Endodermal cell (in vitro differentiated cells): ENCODE measurements around the gene SGMS1. TPM values are rescaled to one million over a fixed set of nuclear protein-coding genes. Genes with fewer than 3 reads are reported as not detected.

Experiments used
- DNase-seq: peaks from one replicate; pipeline ENCODE4 v3.0.0-alpha.2; 2017
- H3K27ac ChIP-seq: 2 replicates; pipeline ENCODE4 v1.5.1; 2013; ENCODE audit warnings: mild to moderate bottlenecking, low read depth, low read length, moderate library complexity
- H3K27me3 ChIP-seq: 2 replicates; pipeline ENCODE4 v1.6.1; 2013; ENCODE audit warnings: mild to moderate bottlenecking, low read length, moderate library complexity; ENCODE audit not compliant: insufficient read depth, control insufficient read depth, poor library complexity, severe bottlenecking
- H3K36me3 ChIP-seq: 2 replicates; pipeline ENCODE4 v1.7.0; 2013; ENCODE audit warnings: mild to moderate bottlenecking, low read length, moderate library complexity; ENCODE audit not compliant: control insufficient read depth, insufficient read depth
- H3K4me1 ChIP-seq: one replicate; pipeline ENCODE4 v1.7.0; 2013; ENCODE audit warnings: low read length; ENCODE audit not compliant: control insufficient read depth, insufficient read depth
- H3K4me3 ChIP-seq: 2 replicates; pipeline ENCODE4 v1.5.1; 2013; ENCODE audit warnings: mild to moderate bottlenecking, low read length, moderate library complexity
- H3K9ac ChIP-seq: 2 replicates; pipeline ENCODE4 v1.6.1; 2013; ENCODE audit warnings: mild to moderate bottlenecking, low read length, moderate library complexity; ENCODE audit not compliant: poor library complexity, severe bottlenecking; ENCODE audit errors: extremely low read depth
- H3K9me3 ChIP-seq: 2 replicates; pipeline ENCODE4 v1.6.1; 2013; ENCODE audit warnings: mild to moderate bottlenecking, low read length, moderate library complexity; ENCODE audit not compliant: control insufficient read depth
- H3K27ac Mint-ChIP-seq: 2 replicates; pipeline ENCODE4 v1.8.0; 2020; ENCODE audit warnings: mixed read lengths
- H3K27me3 Mint-ChIP-seq: 2 replicates; pipeline ENCODE4 v1.8.0; 2021; ENCODE audit warnings: mild to moderate bottlenecking, mixed read lengths; ENCODE audit not compliant: insufficient read depth
- H3K36me3 Mint-ChIP-seq: 2 replicates; pipeline ENCODE4 v1.8.0; 2020; ENCODE audit warnings: low read depth, mixed read lengths
- H3K4me1 Mint-ChIP-seq: 2 replicates; pipeline ENCODE4 v1.8.0; 2020; ENCODE audit warnings: mixed read lengths
- H3K4me3 Mint-ChIP-seq: 2 replicates; pipeline ENCODE4 v1.8.0; 2020; ENCODE audit warnings: mild to moderate bottlenecking, moderate library complexity, mixed read lengths
- H3K9me3 Mint-ChIP-seq: 2 replicates; pipeline ENCODE4 v1.8.0; 2020; ENCODE audit warnings: mild to moderate bottlenecking, mixed read lengths
- CTCF ChIP-seq: fragments of 200-600 bp; sonication (generic); conservative IDR thresholded peaks from 2 replicates; pipeline ENCODE4 v1.5.0; 2021; ENCODE audit warnings: antibody characterized with exemption, mild to moderate bottlenecking
- WGBS, 2 experiments: methylation state at CpG; one replicate each; pipeline versions ENCODE4 v1.1.5 to v1.1.7; 2013; ENCODE audit warnings: missing lambda C conversion rate in 2 of 2, mixed read lengths in 1 of 2; ENCODE audit not compliant: insufficient coverage in 1 of 2, insufficient read length in 1 of 2; 5-methylcytosine and 5-hydroxymethylcytosine counted together
- total RNA-seq, 2 donors: library from RNA; stranded (reverse); fragmentation: NEBNext Ultra II Directional in 1 of 2; extraction: Animal tissue kit (Norgen Biotek cat#: 25700) in 1 of 2; gene quantifications; 2 replicates in 1 of 2; 3 replicates in 1 of 2; pipeline ENCODE4 v1.2.1, GENCODE V29; 2021

Gene SGMS1
- total RNA-seq, 2 donors from 2014 or later, result 12.0 to 14.3 TPM

- no peak overlapping the region for H3K4me3 ChIP-seq
- Mint-ChIP-seq H3K27ac (no peak overlapping the region), H3K9me3 (no peaks in the 10 kb centered on the region), H3K4me3 (no peak overlapping the region), H3K36me3 (no peaks in the 10 kb centered on the region), H3K4me1 (peaks cover 4% of the 10 kb centered on the region), H3K27me3 (no peaks in the 10 kb centered on the region)
- H3K9ac ChIP-seq, result no peak overlapping the region
- H3K4me1 ChIP-seq, result no peaks in the 10 kb centered on the region
- no peaks in the 10 kb centered on the region for H3K9me3 ChIP-seq
- no peak overlapping the region for H3K27ac ChIP-seq
- no peaks in the 10 kb centered on the region for H3K27me3 ChIP-seq
- no peak for TF ChIP-seq CTCF
- DNase-seq, result no peak
- no peaks in the 10 kb centered on the region for H3K36me3 ChIP-seq
- WGBS, 2 experiments, result 86 to 94% methylated on average over 3 of the region's 3 CpGs
These were observed 28.0 kb downstream of the SGMS1 start for GRCh38 chr10:50595785-50596184.

- H3K27me3 ChIP-seq, result no peaks in the 10 kb centered on the region
- no peaks in the 10 kb centered on the region for H3K4me1 ChIP-seq
- no peak overlapping the region for H3K4me3 ChIP-seq
- H3K9me3 ChIP-seq, result no peaks in the 10 kb centered on the region
- 94 to 96% methylated on average over 5 to 6 of the region's 6 CpGs for WGBS, 2 experiments
- no peaks in the 10 kb centered on the region for H3K36me3 ChIP-seq
- no peak for TF ChIP-seq CTCF
- Mint-ChIP-seq H3K36me3 (peaks cover 2% of the 10 kb centered on the region), H3K4me1 (peaks cover 4% of the 10 kb centered on the region), H3K27ac (no peak overlapping the region), H3K27me3 (no peaks in the 10 kb centered on the region), H3K9me3 (no peaks in the 10 kb centered on the region), H3K4me3 (no peak overlapping the region)
- H3K9ac ChIP-seq, result no peak overlapping the region
- no peak for DNase-seq
- H3K27ac ChIP-seq, result no peak overlapping the region
These were observed 30.0 kb downstream of the SGMS1 start for GRCh38 chr10:50593523-50594376.

DNA sequence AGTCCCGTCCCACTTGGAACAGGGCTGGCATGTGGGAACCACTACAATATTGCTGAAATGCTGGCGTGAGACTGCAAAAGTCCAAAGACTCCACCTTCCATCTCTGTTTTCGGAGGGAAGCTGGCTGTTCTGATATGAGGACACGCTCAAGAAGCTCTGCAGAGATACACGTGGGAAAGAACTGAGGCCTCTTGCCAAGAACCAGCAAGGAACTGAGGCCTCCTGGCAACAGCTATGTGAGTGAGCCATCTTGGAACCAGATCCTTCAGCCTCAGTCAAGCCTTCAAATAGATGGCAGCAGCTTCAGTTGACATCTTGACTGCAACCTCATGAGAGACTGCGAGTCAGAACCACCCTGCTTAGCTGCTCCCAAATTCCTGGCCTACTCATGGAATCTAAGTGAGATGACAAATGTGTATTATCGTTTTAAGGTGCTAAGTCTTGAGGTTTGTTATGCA lies 30.8 kb downstream of the SGMS1 start:
- 91 to 100% methylated on average over 3 to 6 of the region's 7 CpGs for WGBS, 2 experiments
- H3K27me3 ChIP-seq, result no peaks in the 10 kb centered on the region
- peaks cover 4% of the 10 kb centered on the region for H3K36me3 Mint-ChIP-seq
- H3K27me3 Mint-ChIP-seq, result no peaks in the 10 kb centered on the region
- no peak overlapping the region for H3K27ac Mint-ChIP-seq
- H3K9me3 ChIP-seq, result no peaks in the 10 kb centered on the region
- peaks cover 4% of the 10 kb centered on the region for H3K4me1 Mint-ChIP-seq
- H3K36me3 ChIP-seq, result peaks cover 5% of the 10 kb centered on the region
- H3K9ac ChIP-seq, result no peak overlapping the region
- no peak overlapping the region for H3K4me3 ChIP-seq
- no peak overlapping the region for H3K4me3 Mint-ChIP-seq
- no peaks in the 10 kb centered on the region for H3K9me3 Mint-ChIP-seq
- TF ChIP-seq CTCF, result no peak
- no peak for DNase-seq
- H3K27ac ChIP-seq, result no peak overlapping the region
- H3K4me1 ChIP-seq, result no peaks in the 10 kb centered on the region
